Choroid plexus epithelial cell (primary cell): ENCODE data around the gene WNT3A.

Experiments
- DNase-seq: peaks from one replicate; pipeline ENCODE4 v3.0.0-alpha.2; 2010; ENCODE audit warnings: low read depth
- H3K4me3 ChIP-seq: 2 replicates; pipeline ENCODE4 v1.5.1; 2011; ENCODE audit warnings: low read depth, mild to moderate bottlenecking, control low read depth, low read length, moderate library complexity
- CTCF ChIP-seq: conservative IDR thresholded peaks from 2 replicates; pipeline ENCODE4 v1.5.1; 2011; ENCODE audit warnings: low read depth, mild to moderate bottlenecking, control low read depth, inconsistent platforms, low read length, moderate library complexity

Gene WNT3A

GRCh38 chr1:228087771-228088251 lies 81.0 kb downstream of the WNT3A start:
- TF ChIP-seq CTCF, result no peak
- H3K4me3 ChIP-seq, result no peak overlapping the region
- DNase-seq, result peak; percentile 52

GRCh38 chr1:228088586-228089498 lies 82.0 kb downstream of the WNT3A start:
- DNase-seq, result peak; percentile 15
- no peak for TF ChIP-seq CTCF
- H3K4me3 ChIP-seq, result no peak overlapping the region

GRCh38 chr1:228089519-228090380 lies 83.0 kb downstream of the WNT3A start:
- no peak for TF ChIP-seq CTCF
- no peak for DNase-seq
- no peak overlapping the region for H3K4me3 ChIP-seq

- H3K4me3 ChIP-seq, result no peak overlapping the region
- peak; percentile 15 for TF ChIP-seq CTCF
- DNase-seq, result peak; percentile 45
These were observed 83.8 kb downstream of the WNT3A start for GRCh38 chr1:228090613-228091081.

- no peak overlapping the region for H3K4me3 ChIP-seq
- no peak for TF ChIP-seq CTCF
- DNase-seq, result no peak
These were observed 84.3 kb downstream of the WNT3A start for GRCh38 chr1:228091084-228091483.

- DNase-seq, result no peak
- no peak for TF ChIP-seq CTCF
- no peak overlapping the region for H3K4me3 ChIP-seq
These were observed 85.7 kb downstream of the WNT3A start for GRCh38 chr1:228092342-228093049.
